MM.1S (cell line): ENCODE data around the gene SLC31A2.
"Not testable (repeated sequence)": the region's sequence is repeated elsewhere in the genome, so short reads cannot be mapped to it uniquely, and the experiment has no call there.

Source experiments
- EZH2 ChIP-seq: fragments of 300-600 bp; sonication (generic); optimal IDR thresholded peaks from 2 replicates; pipeline ENCODE3; 2017; ENCODE audit warnings: low read depth, mild to moderate bottlenecking, antibody characterized with exemption, low read length, mixed read lengths
- EZH2phosphoT487 ChIP-seq: fragments of 300-600 bp; sonication (generic); IDR thresholded peaks from 2 replicates; pipeline ENCODE4 v1.6.1; 2018; ENCODE audit warnings: antibody characterized with exemption, low read length
- TF ChIP-seq, protein P1 (sequence below): fragments of 300-600 bp; sonication (generic); IDR thresholded peaks from 2 replicates; pipeline ENCODE4 v1.5.1; 2016; ENCODE audit warnings: antibody characterized with exemption, low read length, mixed read lengths

DNA sequence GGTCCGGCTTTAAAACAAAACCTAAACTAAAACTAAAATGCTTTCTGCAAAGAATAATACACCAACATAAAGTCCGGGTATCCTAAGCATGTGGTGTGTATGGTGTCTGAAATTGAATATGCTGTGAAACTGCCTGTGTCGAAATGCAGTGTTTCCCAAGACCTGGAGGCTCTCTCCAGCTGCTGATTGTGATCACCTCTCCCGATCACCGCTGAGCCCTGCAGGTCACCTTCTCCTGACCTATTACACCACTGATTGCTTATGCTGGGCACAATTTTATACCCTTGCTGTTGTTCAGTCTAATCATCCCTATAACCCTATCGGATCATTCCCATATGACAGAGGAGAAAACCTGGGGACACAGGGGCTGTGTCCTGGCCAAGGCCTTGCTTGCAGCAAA, 32.0 kb upstream of the SLC31A2 start:
- TF ChIP-seq, protein P1, sequence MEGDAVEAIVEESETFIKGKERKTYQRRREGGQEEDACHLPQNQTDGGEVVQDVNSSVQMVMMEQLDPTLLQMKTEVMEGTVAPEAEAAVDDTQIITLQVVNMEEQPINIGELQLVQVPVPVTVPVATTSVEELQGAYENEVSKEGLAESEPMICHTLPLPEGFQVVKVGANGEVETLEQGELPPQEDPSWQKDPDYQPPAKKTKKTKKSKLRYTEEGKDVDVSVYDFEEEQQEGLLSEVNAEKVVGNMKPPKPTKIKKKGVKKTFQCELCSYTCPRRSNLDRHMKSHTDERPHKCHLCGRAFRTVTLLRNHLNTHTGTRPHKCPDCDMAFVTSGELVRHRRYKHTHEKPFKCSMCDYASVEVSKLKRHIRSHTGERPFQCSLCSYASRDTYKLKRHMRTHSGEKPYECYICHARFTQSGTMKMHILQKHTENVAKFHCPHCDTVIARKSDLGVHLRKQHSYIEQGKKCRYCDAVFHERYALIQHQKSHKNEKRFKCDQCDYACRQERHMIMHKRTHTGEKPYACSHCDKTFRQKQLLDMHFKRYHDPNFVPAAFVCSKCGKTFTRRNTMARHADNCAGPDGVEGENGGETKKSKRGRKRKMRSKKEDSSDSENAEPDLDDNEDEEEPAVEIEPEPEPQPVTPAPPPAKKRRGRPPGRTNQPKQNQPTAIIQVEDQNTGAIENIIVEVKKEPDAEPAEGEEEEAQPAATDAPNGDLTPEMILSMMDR = not testable (repeated sequence)
- not testable (repeated sequence) for TF ChIP-seq EZH2phosphoT487, EZH2
